ENCODE data around the gene ADAMTS2.

Gene ADAMTS2

GRCh38 chr5:179153921-179154345 is 191.3 kb downstream of the ADAMTS2 start:
- no peak for DNase-seq (ENCODE audit: low read depth)
- TF ChIP-seq, protein P1, sequence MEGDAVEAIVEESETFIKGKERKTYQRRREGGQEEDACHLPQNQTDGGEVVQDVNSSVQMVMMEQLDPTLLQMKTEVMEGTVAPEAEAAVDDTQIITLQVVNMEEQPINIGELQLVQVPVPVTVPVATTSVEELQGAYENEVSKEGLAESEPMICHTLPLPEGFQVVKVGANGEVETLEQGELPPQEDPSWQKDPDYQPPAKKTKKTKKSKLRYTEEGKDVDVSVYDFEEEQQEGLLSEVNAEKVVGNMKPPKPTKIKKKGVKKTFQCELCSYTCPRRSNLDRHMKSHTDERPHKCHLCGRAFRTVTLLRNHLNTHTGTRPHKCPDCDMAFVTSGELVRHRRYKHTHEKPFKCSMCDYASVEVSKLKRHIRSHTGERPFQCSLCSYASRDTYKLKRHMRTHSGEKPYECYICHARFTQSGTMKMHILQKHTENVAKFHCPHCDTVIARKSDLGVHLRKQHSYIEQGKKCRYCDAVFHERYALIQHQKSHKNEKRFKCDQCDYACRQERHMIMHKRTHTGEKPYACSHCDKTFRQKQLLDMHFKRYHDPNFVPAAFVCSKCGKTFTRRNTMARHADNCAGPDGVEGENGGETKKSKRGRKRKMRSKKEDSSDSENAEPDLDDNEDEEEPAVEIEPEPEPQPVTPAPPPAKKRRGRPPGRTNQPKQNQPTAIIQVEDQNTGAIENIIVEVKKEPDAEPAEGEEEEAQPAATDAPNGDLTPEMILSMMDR (IDR thresholded peaks at IDR 0.05; ENCODE audit: insufficient read depth, low read depth, low read length, missing control alignments), result no peak
- H3K4me3 ChIP-seq (ENCODE audit: low read depth, low read length), result no peak overlapping the region

DNA sequence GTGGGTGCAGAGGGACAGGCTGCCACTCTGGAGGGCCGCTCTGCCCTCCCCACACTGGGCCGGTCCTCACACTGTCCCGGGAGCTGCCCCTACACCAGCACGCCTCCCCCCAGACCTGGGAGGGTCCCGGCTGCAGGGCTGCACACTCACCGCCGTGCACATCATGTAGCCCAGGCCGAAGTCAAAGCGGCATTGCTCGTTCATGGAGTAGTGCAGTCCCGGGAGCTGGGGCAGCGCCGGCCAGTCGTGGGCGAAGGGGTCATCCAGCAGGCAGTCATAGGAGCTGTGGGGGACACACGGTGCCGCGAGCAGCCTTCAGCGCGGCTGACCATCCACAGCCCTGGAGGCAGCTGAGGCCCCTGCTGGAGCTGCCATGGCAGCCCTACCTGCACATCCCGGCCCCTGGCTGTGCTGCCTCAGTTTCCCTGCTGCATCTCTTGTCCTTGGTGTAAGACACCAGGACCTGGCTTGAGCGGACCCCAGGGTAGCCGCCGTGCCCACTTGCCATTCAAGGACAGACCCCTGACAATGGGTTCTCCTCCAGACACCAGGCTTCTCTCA is 191.8 kb downstream of the ADAMTS2 start:
- TF ChIP-seq, protein P1 (IDR thresholded peaks at IDR 0.05; ENCODE audit: insufficient read depth, low read depth, low read length, missing control alignments), result no peak
- no peak for DNase-seq (ENCODE audit: low read depth)
- H3K4me3 ChIP-seq (ENCODE audit: low read depth, low read length), result no peak overlapping the region

DNA sequence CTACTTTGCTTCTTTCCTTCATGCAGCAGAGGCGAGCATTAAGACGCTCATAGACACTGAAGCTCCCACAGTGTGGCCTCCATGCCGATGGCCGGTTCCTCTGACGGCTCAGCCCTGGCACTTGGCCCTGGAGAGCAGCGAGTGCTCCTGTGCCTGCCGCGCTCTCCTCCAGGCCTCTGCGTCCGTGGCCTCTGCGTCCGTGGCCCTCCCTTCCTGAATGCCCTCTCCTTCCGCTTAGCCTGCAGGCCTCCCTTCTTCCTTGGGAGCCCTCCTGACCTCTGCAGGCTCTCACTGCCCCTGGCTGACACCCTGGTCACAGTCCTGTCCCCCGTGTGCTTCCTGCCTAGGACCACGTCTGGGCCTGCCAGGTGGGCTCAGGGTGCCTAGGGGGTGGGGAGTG is 192.3 kb downstream of the ADAMTS2 start:
- H3K4me3 ChIP-seq (ENCODE audit: low read depth, low read length), result no peak overlapping the region
- DNase-seq (ENCODE audit: low read depth), result no peak
- TF ChIP-seq, protein P1 (IDR thresholded peaks at IDR 0.05; ENCODE audit: insufficient read depth, low read depth, low read length, missing control alignments), result no peak

DNA sequence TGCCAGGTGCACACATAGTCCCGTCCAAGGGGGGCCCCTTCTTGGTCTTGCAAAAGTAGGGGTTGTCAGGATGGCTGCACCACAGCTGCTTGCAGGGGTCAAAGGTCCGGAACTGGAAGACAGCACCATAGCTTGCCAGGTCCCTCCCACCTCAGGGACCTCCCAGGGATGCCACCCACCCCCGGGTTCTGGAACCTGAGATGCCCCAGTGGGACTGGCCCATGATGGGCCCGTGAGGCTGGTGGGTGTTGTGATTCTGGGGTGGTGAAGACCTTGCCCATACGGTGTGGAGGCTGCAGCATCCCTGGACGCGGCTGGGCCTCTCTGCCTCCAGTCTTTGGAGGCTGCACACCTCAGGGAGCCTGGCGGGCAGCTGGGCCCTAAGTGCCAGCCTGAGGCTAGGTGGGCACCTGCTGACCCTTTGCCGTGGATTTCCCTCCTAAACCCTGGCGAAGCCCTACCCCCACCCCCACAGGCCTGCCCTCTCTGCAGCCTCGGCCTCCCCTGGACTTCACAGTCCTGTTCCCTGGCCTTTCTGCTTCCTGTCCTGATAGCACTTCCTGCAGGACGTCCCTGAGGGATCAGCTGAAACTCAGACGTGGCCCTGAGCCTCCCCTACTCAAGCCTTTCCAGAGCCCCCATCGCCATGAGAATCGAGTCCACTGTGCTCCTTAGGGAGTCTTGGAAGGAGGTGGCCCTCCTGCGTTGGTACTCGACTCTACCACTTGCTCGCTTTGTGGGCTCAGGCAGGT is 192.9 kb downstream of the ADAMTS2 start:
- H3K4me3 ChIP-seq (ENCODE audit: low read depth, low read length), result no peak overlapping the region
- TF ChIP-seq, protein P1 (IDR thresholded peaks at IDR 0.05; ENCODE audit: insufficient read depth, low read depth, low read length, missing control alignments), result no peak
- no peak for DNase-seq (ENCODE audit: low read depth)

DNA sequence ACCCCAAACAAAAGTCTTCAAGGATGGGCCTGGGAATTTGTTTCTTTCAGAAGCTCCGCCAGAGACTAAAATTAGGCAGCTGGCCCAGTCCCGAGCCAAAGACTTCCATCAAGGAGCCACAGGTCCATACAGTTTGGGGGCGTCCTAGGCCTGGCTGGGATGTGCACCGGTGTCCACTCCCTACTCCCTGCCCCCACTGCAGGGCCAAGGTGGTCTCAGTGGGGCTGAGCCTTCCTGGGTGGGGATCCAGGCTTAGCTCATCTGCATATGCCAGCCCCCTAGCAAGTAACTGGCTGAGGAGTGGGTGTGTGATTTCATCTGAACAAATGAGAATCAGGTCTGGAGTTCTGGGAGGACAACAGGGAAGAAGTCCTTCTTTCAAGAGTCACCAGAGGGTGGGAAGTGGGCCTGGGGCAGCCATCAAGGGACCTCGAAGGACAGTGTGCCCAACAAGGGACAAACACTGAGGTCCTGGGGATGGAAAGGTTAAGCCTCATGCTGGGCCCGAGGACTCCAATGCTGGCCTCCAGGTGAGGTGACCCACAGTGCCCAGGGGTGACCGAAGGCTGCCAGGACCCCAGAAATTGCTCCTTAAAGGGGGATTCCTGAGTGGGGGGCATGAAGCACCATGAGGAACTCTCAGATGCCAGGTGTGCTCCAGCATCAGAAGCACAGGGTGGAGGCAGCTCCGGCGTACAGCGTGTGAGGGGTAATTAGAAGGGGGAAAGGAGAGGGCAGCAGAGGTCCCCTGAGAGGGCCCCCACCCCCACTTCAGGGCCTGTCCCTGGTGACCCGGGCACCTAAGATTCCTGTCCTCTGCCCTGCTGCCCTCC is 193.8 kb downstream of the ADAMTS2 start:
- no peak overlapping the region for H3K4me3 ChIP-seq (ENCODE audit: low read depth, low read length)
- no peak for DNase-seq (ENCODE audit: low read depth)
- TF ChIP-seq, protein P1 (IDR thresholded peaks at IDR 0.05; ENCODE audit: insufficient read depth, low read depth, low read length, missing control alignments), result no peak

DNA sequence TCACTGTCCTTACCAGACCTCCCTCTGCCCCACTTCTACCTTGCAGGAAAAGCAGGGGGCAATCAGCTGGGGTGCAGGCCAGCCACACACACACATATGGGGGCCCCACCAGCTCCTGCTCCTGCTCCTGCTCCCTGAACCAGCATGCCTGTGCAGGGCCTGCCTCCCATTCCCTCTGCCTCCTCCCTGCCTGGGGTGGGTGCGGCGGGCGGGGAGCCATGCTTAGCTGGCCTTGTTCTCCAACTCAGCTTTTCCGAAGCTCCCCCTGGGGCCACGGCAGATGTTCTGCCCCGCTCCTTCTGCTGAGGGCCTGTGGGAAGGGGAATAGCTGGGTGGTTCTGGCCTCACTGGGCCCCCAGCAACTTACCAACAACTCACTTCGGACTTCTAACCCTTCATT is 195.2 kb downstream of the ADAMTS2 start:
- no peak overlapping the region for H3K4me3 ChIP-seq (ENCODE audit: low read depth, low read length)
- no peak for DNase-seq (ENCODE audit: low read depth)
- TF ChIP-seq, protein P1 (IDR thresholded peaks at IDR 0.05; ENCODE audit: insufficient read depth, low read depth, low read length, missing control alignments), result no peak
